CD4-positive, CD25-positive, alpha-beta regulatory T cell (primary cell): ENCODE measurements around the gene CYP26A1. TPM values are rescaled to one million over a fixed set of nuclear protein-coding genes. Genes with fewer than 3 reads are reported as not detected.

Experiments
- ATAC-seq, 2 donors: fragments of 150-1000 bp; cut with Tn5 transposase; one replicate each; pipeline ENCODE4 v1.10.0; 2021; ENCODE audit warnings: low read depth in 2 of 2, moderate number of reproducible peaks in 2 of 2, moderate library complexity in 1 of 2
- DNase-seq, 3 donors: peaks; one replicate each; pipeline versions ENCODE4 v3.0.0 to v3.0.0-alpha.2; 2012 to 2022; ENCODE audit warnings: mixed read lengths in 1 of 3
- H3K27ac ChIP-seq: one replicate; pipeline ENCODE4 v1.7.0; 2013; ENCODE audit warnings: mild to moderate bottlenecking, low read length; ENCODE audit not compliant: insufficient read depth, poor library complexity, severe bottlenecking
- H3K27me3 ChIP-seq: one replicate; pipeline ENCODE4 v1.7.0; 2013; ENCODE audit warnings: low read length; ENCODE audit not compliant: control insufficient read depth, insufficient read depth
- H3K36me3 ChIP-seq: one replicate; pipeline ENCODE4 v1.7.0; 2013; ENCODE audit warnings: mild to moderate bottlenecking, low read length, moderate library complexity; ENCODE audit not compliant: control insufficient read depth, insufficient read depth
- H3K4me1 ChIP-seq: 2 replicates; pipeline ENCODE4 v1.7.0; 2013; ENCODE audit warnings: mild to moderate bottlenecking, low read length; ENCODE audit not compliant: insufficient read depth, control insufficient read depth, poor library complexity, severe bottlenecking
- H3K4me3 ChIP-seq: one replicate; pipeline ENCODE4 v1.7.0; 2013; ENCODE audit warnings: low read depth, mild to moderate bottlenecking, low read length, moderate library complexity
- H3K9me3 ChIP-seq, 2 experiments: 1 replicate in 1 of 2; 2 replicates in 1 of 2; pipeline ENCODE4 v1.7.0; 2013; ENCODE audit warnings: low read length in 2 of 2, mild to moderate bottlenecking in 1 of 2, moderate library complexity in 1 of 2; ENCODE audit not compliant: control insufficient read depth in 2 of 2
- H3K27ac Mint-ChIP-seq, 3 donors: one replicate each; pipeline ENCODE4 v1.8.0; 2020 to 2022; ENCODE audit warnings: mild to moderate bottlenecking in 3 of 3, mixed read lengths in 3 of 3, moderate library complexity in 2 of 3
- H3K27me3 Mint-ChIP-seq: one replicate; pipeline ENCODE4 v1.8.0; 2022; ENCODE audit warnings: mild to moderate bottlenecking, mixed read lengths
- H3K36me3 Mint-ChIP-seq: one replicate; pipeline ENCODE4 v1.8.0; 2020; ENCODE audit warnings: mixed read lengths
- H3K4me1 Mint-ChIP-seq, 4 donors: one replicate each; pipeline ENCODE4 v1.8.0; 2020 to 2022; ENCODE audit warnings: mixed read lengths in 4 of 4, mild to moderate bottlenecking in 1 of 4
- H3K4me3 Mint-ChIP-seq, 4 donors: one replicate each; pipeline ENCODE4 v1.8.0; 2020 to 2022; ENCODE audit warnings: mild to moderate bottlenecking in 4 of 4, mixed read lengths in 4 of 4, moderate library complexity in 3 of 4
- H3K9me3 Mint-ChIP-seq, 7 donors: one replicate each; pipeline ENCODE4 v1.8.0; 2020 to 2022; ENCODE audit warnings: mixed read lengths in 7 of 7, mild to moderate bottlenecking in 3 of 7, moderate library complexity in 2 of 7
- polyA plus RNA-seq, 4 donors: library from polyadenylated mRNA; unstranded; fragments of 300-500 nt; fragmentation: Illumina TruSeq; gene quantifications; one replicate each; pipeline ENCODE4 v1.2.3, GENCODE V29; 2021
- total RNA-seq: library from RNA; stranded (reverse); gene quantifications from one replicate; pipeline ENCODE4 v1.2.3, GENCODE V29; 2022

CYP26A1 gene
- not detected for total RNA-seq
- not detected for polyA plus RNA-seq

GRCh38 chr10:93073539-93074146 lies at the start of gene CYP26A1:
Gene CYP26A1 (plus strand): TSS chr10:93073893. CDS start chr10:93073935, 42 bp downstream.
- H3K9me3 ChIP-seq, result no peaks in the 10 kb centered on the region
- no peaks in the 10 kb centered on the region for H3K36me3 ChIP-seq
- Mint-ChIP-seq H3K4me3 (peak within 1 kb of the TSS in 2 of 4 donors; percentile 76 to 79), H3K4me1 (peaks cover 0 to 39% (median 20%) of the 10 kb centered on the region in 4 donors), H3K9me3 (peaks cover 0 to 2% (median 0%) of the 10 kb centered on the region in 7 donors), H3K27ac (no peak within 1 kb of the TSS), H3K27me3 (peaks cover 77% of the 10 kb centered on the region), H3K36me3 (no peaks in the 10 kb centered on the region)
- ATAC-seq, result no peak
- DNase-seq, result no peak
- H3K4me3 ChIP-seq, result no peak within 1 kb of the TSS
- no peak within 1 kb of the TSS for H3K27ac ChIP-seq
- peaks cover 30% of the 10 kb centered on the region for H3K4me1 ChIP-seq
- H3K27me3 ChIP-seq, result peaks cover 19% of the 10 kb centered on the region

- H3K36me3 Mint-ChIP-seq, result peaks cover 27% of the 10 kb centered on the region
- no peak overlapping the region for H3K27ac Mint-ChIP-seq
- no peak for ATAC-seq
- Histone ChIP-seq H3K36me3 (no peaks in the 10 kb centered on the region), H3K4me3 (no peak overlapping the region), H3K27me3 (no peaks in the 10 kb centered on the region), H3K9me3 (no peaks in the 10 kb centered on the region), H3K4me1 (no peaks in the 10 kb centered on the region), H3K27ac (no peak overlapping the region)
- no peak for DNase-seq
- no peaks in the 10 kb centered on the region for H3K4me1 Mint-ChIP-seq
- H3K27me3 Mint-ChIP-seq, result no peaks in the 10 kb centered on the region
- H3K4me3 Mint-ChIP-seq, result no peak overlapping the region
- H3K9me3 Mint-ChIP-seq, result no peaks in the 10 kb centered on the region
These were observed 47.6 kb upstream of the CYP26A1 start for GRCh38 chr10:93026072-93026471.

- no peak overlapping the region for H3K27ac ChIP-seq
- H3K4me1 Mint-ChIP-seq, result peaks cover 0 to 6% (median 0%) of the 10 kb centered on the region in 4 donors
- no peaks in the 10 kb centered on the region for H3K9me3 ChIP-seq
- H3K27me3 ChIP-seq, result no peaks in the 10 kb centered on the region
- DNase-seq (no peak), ATAC-seq (no peak)
- peaks cover 28% of the 10 kb centered on the region for H3K36me3 Mint-ChIP-seq
- no peak overlapping the region for H3K4me3 ChIP-seq
- H3K4me1 ChIP-seq, result no peaks in the 10 kb centered on the region
- H3K27ac Mint-ChIP-seq, result no peak overlapping the region
- H3K36me3 ChIP-seq, result no peaks in the 10 kb centered on the region
- no peaks in the 10 kb centered on the region for H3K9me3 Mint-ChIP-seq
- H3K4me3 Mint-ChIP-seq, result no peak overlapping the region
- no peaks in the 10 kb centered on the region for H3K27me3 Mint-ChIP-seq
These were observed 46.2 kb upstream of the CYP26A1 start for GRCh38 chr10:93027508-93027907.

- Mint-ChIP-seq H3K36me3 (peaks cover 28% of the 10 kb centered on the region), H3K4me3 (no peak overlapping the region), H3K27me3 (no peaks in the 10 kb centered on the region), H3K4me1 (peaks cover 0 to 10% (median 0%) of the 10 kb centered on the region in 4 donors), H3K9me3 (no peaks in the 10 kb centered on the region), H3K27ac (no peak overlapping the region)
- DNase-seq (no peak), ATAC-seq (no peak)
- H3K4me1 ChIP-seq, result no peaks in the 10 kb centered on the region
- no peaks in the 10 kb centered on the region for H3K27me3 ChIP-seq
- H3K36me3 ChIP-seq, result no peaks in the 10 kb centered on the region
- H3K27ac ChIP-seq, result no peak overlapping the region
- H3K4me3 ChIP-seq, result no peak overlapping the region
- H3K9me3 ChIP-seq, result no peaks in the 10 kb centered on the region
These were observed 44.8 kb upstream of the CYP26A1 start for GRCh38 chr10:93028883-93029282.

GRCh38 chr10:93030409-93030808 lies 43.3 kb upstream of the CYP26A1 start:
- Histone ChIP-seq H3K27ac (no peak overlapping the region), H3K36me3 (no peaks in the 10 kb centered on the region), H3K4me1 (no peaks in the 10 kb centered on the region), H3K27me3 (no peaks in the 10 kb centered on the region), H3K9me3 (no peaks in the 10 kb centered on the region), H3K4me3 (no peak overlapping the region)
- Mint-ChIP-seq H3K36me3 (peaks cover 28% of the 10 kb centered on the region), H3K27ac (no peak overlapping the region), H3K27me3 (no peaks in the 10 kb centered on the region), H3K9me3 (no peaks in the 10 kb centered on the region), H3K4me1 (peaks cover 0 to 10% (median 0%) of the 10 kb centered on the region in 4 donors), H3K4me3 (no peak overlapping the region)
- DNase-seq (no peak), ATAC-seq (no peak)

GRCh38 chr10:93032105-93032808 lies 41.4 kb upstream of the CYP26A1 start:
- no peaks in the 10 kb centered on the region for H3K27me3 ChIP-seq
- no peak for ATAC-seq
- Mint-ChIP-seq H3K27me3 (no peaks in the 10 kb centered on the region), H3K4me1 (peaks cover 0 to 16% (median 0%) of the 10 kb centered on the region in 4 donors), H3K9me3 (no peaks in the 10 kb centered on the region), H3K4me3 (no peak overlapping the region), H3K36me3 (peaks cover 14% of the 10 kb centered on the region), H3K27ac (peak overlapping the region in 1 of 3 donors; percentile 63)
- H3K9me3 ChIP-seq, result no peaks in the 10 kb centered on the region
- no peaks in the 10 kb centered on the region for H3K4me1 ChIP-seq
- DNase-seq, result no peak
- no peak overlapping the region for H3K4me3 ChIP-seq
- no peak overlapping the region for H3K27ac ChIP-seq
- H3K36me3 ChIP-seq, result no peaks in the 10 kb centered on the region

- Histone ChIP-seq H3K4me3 (no peak overlapping the region), H3K4me1 (no peaks in the 10 kb centered on the region), H3K27me3 (no peaks in the 10 kb centered on the region), H3K27ac (no peak overlapping the region), H3K36me3 (no peaks in the 10 kb centered on the region), H3K9me3 (no peaks in the 10 kb centered on the region)
- DNase-seq (no peak), ATAC-seq (no peak)
- Mint-ChIP-seq H3K27ac (no peak overlapping the region), H3K9me3 (no peaks in the 10 kb centered on the region), H3K36me3 (peaks cover 10% of the 10 kb centered on the region), H3K27me3 (no peaks in the 10 kb centered on the region), H3K4me3 (no peak overlapping the region), H3K4me1 (peaks cover 0 to 16% (median 0%) of the 10 kb centered on the region in 4 donors)
These were observed 40.9 kb upstream of the CYP26A1 start for GRCh38 chr10:93032809-93033137.

- peaks cover 6% of the 10 kb centered on the region for H3K36me3 Mint-ChIP-seq
- H3K9me3 Mint-ChIP-seq, result no peaks in the 10 kb centered on the region
- no peaks in the 10 kb centered on the region for H3K36me3 ChIP-seq
- H3K4me1 ChIP-seq, result no peaks in the 10 kb centered on the region
- no peak overlapping the region for H3K4me3 Mint-ChIP-seq
- DNase-seq, result no peak
- no peaks in the 10 kb centered on the region for H3K9me3 ChIP-seq
- H3K27me3 ChIP-seq, result no peaks in the 10 kb centered on the region
- no peak for ATAC-seq
- H3K27ac ChIP-seq, result no peak overlapping the region
- no peaks in the 10 kb centered on the region for H3K27me3 Mint-ChIP-seq
- H3K4me3 ChIP-seq, result no peak overlapping the region
- H3K27ac Mint-ChIP-seq, result no peak overlapping the region
- peaks cover 0 to 16% (median 0%) of the 10 kb centered on the region in 4 donors for H3K4me1 Mint-ChIP-seq
These were observed 39.3 kb upstream of the CYP26A1 start for GRCh38 chr10:93034426-93034825.
